HG02588 (cell line): ENCODE results near the gene MUC5B.
"Not testable (repeated sequence)": the region's sequence is repeated elsewhere in the genome, so short reads cannot be mapped to it uniquely, and the experiment has no call there.

Experiments used
- ATAC-seq: cut with Tn5 transposase; IDR thresholded peaks from one replicate; pipeline ENCODE4 v1.9.1; 2021; ENCODE audit warnings: mild to moderate bottlenecking, moderate library complexity; ENCODE audit not compliant: unreplicated experiment

The MUC5B gene, protein sequence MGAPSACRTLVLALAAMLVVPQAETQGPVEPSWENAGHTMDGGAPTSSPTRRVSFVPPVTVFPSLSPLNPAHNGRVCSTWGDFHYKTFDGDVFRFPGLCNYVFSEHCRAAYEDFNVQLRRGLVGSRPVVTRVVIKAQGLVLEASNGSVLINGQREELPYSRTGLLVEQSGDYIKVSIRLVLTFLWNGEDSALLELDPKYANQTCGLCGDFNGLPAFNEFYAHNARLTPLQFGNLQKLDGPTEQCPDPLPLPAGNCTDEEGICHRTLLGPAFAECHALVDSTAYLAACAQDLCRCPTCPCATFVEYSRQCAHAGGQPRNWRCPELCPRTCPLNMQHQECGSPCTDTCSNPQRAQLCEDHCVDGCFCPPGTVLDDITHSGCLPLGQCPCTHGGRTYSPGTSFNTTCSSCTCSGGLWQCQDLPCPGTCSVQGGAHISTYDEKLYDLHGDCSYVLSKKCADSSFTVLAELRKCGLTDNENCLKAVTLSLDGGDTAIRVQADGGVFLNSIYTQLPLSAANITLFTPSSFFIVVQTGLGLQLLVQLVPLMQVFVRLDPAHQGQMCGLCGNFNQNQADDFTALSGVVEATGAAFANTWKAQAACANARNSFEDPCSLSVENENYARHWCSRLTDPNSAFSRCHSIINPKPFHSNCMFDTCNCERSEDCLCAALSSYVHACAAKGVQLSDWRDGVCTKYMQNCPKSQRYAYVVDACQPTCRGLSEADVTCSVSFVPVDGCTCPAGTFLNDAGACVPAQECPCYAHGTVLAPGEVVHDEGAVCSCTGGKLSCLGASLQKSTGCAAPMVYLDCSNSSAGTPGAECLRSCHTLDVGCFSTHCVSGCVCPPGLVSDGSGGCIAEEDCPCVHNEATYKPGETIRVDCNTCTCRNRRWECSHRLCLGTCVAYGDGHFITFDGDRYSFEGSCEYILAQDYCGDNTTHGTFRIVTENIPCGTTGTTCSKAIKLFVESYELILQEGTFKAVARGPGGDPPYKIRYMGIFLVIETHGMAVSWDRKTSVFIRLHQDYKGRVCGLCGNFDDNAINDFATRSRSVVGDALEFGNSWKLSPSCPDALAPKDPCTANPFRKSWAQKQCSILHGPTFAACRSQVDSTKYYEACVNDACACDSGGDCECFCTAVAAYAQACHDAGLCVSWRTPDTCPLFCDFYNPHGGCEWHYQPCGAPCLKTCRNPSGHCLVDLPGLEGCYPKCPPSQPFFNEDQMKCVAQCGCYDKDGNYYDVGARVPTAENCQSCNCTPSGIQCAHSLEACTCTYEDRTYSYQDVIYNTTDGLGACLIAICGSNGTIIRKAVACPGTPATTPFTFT (N-terminal part only)

DNA sequence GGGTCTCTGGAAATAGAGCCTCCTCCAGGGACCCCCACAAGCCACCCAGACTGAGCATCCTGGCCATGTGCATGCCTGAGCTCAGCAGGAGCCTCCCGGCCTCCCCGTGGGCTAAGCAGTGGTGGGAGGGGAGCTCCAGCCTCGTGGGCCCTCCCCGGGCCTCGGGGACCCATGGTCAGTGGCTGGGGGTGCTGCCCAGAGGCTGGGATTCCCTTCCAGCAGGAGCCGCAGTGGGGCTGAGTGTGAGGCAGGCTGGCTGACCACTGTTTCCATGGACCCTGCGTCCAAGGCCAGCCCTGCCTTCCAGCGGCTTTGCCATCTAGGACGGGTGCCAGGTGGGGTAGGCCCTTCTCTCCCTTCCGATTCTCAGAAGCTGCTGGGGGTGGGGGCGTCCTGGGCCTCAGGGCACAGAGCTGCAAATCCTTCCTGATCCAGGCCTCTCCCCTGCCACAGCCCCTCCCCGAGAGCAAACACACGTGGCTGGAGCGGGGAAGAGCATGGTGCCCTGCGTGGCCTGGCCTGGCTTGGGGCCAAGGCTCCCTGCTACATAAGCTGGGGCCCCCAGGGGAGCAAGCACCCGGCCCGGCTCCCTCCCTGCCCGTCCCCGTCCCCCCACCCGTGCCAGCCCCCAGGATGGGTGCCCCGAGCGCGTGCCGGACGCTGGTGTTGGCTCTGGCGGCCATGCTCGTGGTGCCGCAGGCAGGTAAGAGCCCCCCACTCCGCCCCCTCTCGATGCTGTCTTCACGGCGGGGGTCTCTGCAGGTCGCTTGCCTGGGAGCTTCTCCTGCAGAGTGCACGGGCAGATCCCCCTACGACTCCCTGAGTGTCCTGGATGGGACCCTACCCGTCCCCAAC is at the start of gene MUC5B:
MUC5B (plus strand) TSS at position 576 of the 855 bp plus-strand sequence; CDS start at position 634, 58 bp downstream.
- ATAC-seq, result no peak

DNA sequence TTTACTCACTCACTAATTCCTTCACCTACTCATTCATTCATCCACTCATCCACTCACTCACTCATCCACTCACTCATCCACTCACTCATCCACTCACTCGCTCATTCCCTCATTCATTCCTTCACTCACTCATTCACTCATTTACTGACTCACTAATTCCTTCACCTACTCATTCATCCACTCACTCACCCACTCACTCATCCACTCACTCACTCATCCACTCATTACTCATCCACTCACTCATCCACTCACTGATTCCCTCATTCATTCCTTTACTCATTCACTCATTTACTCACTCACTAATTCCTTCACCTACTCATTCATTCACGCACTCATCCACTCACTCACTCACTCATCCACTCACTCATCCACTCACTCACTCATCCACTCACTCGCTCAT is 49.5 kb upstream of the MUC5B start:
- not testable (repeated sequence) for ATAC-seq

DNA sequence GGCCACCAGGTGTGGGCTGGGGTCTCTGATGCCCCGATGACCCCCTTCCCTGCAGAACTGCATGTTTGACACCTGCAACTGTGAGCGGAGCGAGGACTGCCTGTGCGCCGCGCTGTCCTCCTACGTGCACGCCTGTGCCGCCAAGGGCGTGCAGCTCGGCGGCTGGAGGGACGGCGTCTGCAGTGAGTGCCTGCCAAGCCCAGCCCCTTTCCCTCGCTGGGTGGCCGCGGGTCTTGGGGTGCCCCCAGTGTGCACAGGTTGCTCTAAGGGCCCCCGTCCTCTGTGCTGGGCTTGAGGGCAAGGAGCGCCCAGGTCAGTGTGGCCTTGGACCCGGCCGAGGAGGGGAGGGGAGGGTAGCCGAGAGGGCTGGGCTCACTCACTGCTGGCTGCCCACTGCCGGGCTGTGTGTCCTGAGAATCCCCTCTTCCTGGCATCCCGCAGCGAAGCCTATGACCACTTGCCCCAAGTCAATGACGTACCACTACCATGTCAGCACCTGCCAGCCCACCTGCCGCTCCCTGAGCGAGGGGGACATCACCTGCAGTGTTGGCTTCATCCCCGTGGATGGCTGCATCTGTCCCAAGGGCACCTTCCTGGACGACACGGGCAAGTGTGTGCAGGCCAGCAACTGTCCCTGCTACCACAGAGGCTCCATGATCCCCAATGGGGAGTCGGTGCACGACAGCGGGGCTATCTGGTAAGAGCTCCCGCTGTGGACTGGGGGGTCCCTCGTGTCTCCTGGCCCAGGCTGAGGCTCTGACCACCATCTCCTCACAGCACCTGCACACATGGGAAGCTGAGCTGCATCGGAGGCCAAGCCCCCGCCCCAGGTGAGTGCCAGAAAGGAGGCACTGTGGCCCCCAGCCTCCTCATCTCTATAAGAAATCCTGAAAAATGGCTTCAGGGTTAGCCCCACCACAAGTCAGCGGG is 48.2 kb upstream of the MUC5B start:
- no peak for ATAC-seq

DNA sequence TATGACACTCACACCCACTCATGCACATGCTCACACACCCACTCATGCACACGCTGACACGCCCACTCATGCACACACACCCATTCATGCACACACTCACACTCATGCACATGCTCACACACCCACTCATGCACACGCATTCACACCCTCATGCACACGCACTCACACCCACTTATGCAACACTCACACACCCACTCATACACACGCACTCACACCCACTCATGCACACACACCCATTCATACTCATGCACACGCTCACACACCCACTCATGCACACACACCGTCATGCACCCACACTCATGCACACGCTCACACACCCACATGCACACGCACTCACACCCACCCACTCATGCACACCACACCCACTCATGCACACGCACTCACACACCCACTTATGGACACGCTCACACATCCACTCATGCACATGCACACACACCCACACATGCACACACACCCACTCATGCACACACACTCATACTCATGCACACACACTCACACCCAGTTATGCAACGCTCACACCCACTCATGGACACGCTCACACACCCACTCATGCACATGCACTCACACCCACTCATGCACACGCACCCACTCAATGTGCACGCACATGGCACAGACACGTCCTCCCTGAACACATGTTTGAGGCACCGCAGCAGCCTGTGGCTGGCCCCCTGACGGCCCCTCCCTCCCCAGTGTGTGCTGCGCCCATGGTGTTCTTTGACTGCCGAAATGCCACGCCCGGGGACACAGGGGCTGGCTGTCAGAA is 47.2 kb upstream of the MUC5B start:
- ATAC-seq, result no peak

DNA sequence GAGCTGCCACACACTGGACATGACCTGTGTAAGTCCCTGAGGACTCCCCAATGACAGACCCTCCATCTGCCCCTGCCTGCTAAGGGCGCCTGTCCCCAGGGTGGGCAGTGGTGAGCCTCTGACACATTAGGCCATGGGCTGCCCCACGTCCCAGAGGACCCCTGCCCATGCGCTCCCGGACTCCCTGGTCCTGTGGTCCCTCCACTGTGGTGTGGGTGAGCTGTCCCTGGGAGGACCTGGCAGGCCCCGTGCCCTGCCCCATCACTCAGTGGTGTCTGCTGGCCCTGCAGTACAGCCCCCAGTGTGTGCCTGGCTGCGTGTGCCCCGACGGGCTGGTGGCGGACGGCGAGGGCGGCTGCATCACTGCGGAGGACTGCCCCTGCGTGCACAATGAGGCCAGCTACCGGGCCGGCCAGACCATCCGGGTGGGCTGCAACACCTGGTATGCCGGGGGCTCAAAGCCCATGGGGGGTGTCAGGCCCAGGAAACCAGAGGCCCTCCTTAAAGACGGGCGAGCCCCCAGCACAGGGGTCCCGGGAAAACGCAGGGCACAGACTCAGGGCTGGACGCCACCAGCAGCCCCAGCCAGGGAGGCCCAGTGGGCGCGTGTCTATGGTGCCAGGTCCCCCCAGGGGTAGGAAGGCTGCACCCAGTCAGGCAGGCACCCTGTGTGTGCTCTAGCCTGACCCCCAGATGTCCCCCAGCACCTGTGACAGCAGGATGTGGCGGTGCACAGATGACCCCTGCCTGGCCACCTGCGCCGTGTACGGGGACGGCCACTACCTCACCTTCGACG is 46.4 kb upstream of the MUC5B start:
- ATAC-seq, result no peak

DNA sequence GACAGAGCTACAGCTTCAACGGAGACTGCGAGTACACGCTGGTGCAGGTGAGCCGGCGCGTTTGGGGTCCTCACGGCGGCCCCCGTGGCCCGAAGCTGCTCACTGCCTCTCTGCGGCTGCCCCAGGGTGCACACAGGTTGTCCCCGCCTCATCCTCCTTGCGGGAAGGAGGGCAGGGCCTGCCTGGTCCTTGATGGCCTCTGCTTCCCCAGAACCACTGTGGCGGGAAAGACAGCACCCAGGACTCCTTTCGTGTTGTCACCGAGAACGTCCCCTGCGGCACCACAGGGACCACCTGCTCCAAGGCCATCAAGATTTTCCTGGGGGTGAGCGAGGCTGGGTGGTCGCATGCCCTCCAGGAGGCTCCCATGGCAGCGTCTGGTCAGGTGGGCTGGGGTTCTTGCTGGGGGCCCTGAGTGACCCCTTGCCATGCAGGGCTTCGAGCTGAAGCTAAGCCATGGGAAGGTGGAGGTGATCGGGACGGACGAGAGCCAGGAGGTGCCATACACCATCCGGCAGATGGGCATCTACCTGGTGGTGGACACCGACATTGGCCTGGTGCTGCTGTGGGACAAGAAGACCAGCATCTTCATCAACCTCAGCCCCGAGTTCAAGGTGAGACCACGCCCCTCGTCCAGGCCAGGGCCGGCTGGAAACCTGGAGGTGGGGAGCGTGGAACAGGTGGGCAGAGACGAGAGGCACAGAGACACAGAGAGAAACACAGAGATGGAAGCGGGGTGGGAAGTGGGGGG is 45.7 kb upstream of the MUC5B start:
- ATAC-seq, result no peak

DNA sequence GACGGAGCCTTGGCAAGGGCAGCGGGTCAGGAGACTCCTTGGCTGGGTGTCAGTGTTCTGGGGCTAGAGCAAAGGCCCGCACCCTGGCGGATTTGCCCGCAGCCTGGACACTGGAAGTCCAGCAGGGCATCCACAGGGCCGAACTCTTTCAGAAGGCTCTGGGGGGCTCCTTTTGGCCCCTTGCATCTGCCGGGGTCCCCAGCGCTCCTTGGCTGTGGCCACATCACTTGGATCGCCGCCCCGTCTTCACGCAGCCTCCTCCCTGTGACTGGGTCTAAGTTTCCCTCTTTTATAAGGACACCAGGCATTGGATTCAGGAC is 45.1 kb upstream of the MUC5B start:
- ATAC-seq, result no peak

DNA sequence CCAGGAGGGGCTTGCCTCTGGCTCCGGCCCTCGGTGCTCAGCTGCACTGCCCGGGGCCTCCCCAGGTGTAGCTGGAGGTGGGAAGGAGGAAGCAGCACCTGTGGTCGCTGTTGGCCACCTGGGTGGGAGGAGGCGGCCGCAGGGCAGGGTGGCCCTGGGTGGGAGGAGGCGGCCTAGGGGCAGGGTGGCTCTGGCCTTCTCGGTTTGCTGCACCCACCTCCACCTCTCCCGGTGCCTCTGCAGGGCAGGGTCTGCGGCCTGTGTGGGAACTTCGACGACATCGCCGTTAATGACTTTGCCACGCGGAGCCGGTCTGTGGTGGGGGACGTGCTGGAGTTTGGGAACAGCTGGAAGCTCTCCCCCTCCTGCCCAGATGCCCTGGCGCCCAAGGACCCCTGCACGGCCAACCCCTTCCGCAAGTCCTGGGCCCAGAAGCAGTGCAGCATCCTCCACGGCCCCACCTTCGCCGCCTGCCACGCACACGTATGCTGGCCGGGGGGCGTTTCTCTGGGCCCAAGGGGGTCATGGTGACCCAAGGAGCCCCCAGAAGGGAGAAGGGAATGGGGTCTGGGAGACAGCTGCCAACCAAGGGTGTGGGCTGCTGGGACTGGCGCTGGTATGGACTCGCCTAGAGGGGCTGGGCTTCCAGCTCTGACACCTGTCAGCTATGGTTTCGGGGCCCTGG is 44.5 kb upstream of the MUC5B start:
- no peak for ATAC-seq

DNA sequence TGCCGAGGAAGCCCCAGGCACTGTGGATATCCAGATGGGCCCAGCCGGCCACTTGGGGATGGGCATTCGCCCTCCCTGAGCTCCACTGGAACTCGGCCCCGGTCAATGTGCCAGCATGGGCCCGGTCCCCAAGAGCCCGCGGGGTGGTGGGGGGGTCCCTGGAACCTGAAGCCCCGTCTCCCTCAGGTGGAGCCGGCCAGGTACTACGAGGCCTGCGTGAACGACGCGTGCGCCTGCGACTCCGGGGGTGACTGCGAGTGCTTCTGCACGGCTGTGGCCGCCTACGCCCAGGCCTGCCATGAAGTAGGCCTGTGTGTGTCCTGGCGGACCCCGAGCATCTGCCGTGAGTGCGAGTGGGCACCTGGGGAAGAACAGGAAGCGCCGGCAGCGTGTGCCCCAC is 44.0 kb upstream of the MUC5B start:
- no peak for ATAC-seq

DNA sequence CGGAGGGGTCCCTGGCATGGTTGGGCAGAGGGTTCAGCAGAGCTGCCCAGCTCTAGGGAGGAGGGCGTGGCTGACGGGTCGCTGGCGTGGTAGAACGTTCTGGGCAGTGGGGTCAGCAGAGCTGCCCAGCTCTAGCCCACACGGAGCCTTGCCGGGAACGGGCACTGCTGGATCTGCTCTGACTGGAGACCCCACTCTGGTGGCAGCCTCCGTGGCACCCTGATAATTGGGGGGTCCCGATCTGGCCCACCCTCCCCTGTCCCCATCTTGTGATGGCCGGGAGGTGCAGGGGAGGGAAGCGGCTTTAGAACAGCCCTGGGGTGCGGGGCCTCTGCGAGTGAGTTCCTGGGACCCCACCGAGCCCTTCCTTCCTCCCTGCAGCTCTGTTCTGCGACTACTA is 43.2 kb upstream of the MUC5B start:
- no peak for ATAC-seq

DNA sequence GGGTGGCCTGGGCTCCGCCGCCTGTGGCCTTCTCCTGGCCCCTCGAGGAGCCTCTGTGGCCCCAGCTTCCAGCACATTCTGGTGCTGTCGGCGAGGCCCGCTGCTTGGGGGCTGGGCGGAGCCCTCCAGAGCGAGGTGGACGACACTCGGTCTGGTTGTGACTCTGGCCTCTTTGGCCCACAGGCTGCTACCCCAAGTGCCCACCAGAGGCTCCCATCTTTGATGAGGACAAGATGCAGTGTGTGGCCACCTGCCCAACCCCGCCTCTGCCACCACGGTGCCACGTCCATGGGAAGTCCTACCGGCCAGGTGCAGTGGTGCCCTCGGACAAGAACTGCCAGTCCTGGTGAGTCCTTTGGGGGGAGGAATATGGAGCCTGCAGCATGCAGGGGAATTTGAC is 42.7 kb upstream of the MUC5B start:
- ATAC-seq, result no peak

DNA sequence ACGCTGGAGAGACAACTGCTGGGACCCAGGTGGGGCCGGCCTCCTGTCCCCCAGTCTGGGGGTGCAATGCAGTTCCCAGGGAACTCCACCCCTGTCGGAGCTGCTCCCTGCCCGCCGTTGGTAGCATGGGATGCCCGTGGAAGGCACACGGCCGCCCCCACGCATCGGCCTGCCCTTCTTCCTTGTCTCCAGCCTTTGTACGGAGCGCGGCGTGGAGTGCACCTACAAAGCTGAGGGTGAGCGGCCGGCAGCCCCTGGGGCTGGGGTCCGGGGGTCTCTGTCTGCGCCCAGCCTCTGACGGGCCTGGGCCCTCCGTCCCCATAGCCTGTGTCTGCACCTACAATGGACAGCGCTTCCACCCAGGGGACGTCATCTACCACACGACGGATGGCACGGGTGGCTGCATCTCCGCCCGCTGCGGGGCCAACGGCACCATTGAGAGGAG is 41.9 kb upstream of the MUC5B start:
- no peak for ATAC-seq

DNA sequence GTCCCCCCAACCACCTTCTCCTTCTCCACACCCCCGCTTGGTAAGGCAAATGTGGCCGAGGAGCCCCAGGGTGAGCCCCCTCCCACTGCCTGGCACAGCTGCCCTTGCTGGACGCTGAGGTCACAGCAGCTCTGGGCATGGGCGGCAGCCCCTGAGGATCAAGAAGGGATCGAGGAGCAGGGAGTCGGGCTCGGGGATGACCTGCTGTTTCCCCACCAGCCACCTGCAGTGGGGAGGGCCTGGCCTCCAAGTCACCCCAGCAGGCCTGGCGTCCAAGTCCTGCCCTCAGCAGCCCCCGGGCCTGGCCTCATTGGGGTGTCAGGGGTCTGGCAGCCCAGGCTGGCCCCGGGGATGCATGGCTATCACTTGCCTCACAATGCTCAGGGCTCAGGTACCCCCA is 41.4 kb upstream of the MUC5B start:
- no peak for ATAC-seq

DNA sequence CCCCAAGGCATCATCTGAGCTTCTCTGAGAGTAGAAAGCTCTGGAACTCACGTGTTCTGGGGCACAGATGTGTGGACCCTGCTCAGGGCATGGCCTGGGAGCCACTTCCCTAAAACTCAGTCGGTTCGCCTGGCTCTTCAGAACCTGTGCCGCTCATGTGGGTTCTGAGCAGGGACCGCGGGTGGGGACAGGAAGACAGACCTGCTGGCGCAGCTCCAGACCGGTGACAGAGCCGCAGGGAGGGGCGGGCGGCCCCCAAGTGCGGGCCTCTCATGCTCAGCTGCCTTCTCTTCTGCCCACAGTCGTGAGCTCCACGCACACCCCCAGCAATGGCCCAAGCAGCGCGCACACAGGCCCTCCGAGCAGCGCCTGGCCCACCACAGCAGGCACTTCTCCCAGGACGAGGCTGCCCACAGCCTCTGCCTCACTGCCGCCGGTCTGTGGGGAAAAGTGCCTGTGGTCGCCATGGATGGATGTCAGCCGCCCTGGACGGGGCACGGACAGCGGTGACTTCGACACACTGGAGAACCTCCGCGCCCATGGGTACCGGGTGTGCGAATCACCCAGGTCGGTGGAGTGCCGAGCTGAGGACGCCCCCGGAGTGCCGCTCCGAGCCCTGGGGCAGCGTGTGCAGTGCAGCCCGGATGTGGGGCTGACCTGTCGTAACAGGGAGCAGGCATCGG is 40.9 kb upstream of the MUC5B start:
- no peak for ATAC-seq

DNA sequence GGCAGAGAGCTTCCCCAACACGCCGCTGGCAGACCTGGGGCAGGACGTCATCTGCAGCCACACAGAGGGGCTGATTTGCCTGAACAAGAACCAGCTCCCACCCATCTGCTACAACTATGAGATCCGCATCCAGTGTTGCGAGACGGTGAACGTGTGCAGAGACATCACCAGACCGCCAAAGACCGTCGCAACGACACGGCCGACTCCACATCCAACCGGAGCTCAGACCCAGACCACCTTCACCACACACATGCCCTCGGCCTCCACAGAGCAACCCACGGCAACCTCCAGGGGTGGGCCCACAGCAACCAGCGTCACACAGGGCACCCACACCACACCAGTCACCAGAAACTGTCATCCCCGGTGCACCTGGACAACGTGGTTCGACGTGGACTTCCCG is 38.7 kb upstream of the MUC5B start:
- ATAC-seq, result not testable (repeated sequence)
